ENCODE results near the gene RD3L.
A peak's percentile ranks its signal among the peaks of the same experiment; 100 is the strongest.
"Not testable (repeated sequence)": the region's sequence is repeated elsewhere in the genome, so short reads cannot be mapped to it uniquely, and the experiment has no call there.

Gene RD3L

DNA sequence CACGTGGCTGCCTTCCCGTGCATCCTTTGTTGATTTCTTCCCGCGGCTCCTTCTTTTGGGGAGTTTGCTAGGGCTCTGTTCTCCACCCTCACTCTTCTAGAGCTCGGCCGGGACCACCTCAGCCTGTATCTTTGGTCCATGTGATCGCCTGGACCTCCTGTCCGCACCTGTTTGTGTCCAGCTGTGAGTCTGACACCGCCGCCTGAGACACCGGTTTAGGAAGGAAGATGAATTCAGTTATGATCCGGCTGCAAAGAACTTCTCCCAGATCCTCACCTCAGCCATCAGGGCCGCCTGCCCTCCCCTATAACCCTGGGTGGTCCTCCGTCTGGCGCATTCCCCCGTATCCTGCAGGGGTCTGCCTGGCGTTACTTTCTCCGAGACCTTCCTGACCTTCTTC is 14.8 kb downstream of the RD3L start:
- no peak for DNase-seq

DNA sequence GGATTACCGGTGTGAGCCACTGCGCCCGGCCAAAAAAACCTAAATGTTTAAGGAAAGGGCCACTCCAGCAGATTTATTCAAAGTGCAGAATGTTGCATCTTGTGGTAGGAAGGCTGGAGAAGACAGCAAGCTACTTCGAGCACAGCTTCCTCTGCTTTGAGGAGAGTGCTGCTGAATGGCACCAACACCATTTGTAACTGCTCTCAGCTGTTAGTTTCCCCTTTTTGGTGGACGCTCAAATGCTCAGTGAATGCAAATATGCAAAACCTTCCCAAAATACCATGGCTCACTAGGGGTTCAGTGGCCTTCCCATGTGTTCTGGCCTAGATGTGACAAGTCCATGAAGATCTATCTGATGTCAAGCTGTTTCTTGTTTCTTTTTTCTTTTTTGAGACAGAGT is 17.0 kb downstream of the RD3L start:
- DNase-seq = no peak

DNA sequence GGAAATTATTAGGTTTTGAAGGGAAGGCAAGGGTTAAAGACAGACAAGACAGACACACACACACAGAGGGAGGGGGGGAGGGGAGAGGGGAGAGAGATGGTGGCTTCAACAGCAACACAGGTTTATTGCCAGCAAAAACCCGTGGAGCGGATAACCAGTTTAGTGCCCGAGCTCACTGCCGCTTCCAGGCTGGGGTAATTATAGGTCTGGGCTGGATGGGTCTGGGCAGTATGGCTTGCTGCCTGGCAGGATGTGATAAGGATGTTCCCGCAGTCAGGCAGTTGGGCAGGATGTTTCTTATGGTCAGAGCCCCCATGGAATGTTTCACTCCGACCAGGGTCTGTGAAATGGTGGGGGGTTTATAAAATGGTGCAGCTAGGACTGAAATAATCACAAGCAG is 18.5 kb downstream of the RD3L start:
- no peak for DNase-seq

DNA sequence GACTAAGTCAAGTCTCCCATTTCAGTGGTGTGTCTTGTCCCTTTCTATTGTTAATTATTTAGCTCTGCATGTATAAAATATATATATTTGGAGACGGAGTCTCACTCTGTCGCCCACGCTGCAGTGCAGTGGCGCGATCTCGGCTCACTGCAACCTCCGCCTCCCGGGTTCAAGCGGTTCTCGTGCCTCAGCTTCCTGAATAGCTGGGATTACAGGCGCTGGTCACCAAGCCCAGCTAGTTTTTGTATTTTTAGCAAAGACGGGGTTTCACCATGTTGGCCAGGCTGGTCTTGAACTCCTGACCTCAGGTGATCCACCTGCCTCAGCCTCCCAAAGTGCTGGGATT is 20.5 kb downstream of the RD3L start:
- not testable (repeated sequence) for DNase-seq

DNA sequence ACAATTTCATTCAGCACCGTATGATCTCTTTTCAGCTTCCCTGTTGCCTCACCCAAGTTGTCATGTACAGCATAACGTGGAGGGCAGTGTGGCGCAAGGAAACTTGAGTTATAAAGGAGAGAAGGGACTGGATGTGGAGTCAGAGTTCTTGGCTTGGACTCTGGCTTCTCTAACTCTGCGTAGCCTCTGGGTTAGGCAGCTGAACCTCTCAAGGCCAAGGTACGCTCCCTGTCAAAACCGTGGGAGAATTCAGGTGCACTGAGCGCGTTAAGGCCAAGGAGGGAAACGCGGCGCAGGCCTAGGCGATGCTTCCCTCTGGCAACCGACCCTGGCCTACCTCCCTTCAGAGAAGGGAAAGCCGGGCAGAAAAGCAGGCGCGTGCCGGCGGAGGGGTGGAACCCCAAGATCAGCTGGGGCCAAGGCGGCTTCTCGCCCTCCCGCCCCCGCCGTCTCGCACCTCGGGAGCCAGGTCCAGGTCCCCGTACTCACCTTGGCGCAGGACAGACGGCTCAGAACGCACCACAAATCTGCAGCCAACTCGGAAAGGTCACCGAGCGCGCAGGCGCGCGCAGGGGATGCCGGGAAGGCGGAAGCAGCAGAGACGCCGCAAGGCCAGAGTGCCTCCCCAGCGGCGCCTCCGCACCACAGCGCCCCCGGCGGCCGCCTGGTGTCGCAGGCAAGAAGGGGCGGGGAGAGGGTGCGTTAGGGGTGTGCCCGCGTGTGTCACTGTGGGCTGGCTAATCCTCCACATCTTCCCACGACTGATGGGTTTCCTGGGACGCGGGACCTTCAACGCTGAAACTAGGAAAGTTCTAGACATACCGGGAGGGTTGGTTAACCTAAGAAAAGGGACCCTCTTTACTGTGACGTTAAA is 21.1 kb downstream of the RD3L start:
- DNase-seq = peak; percentile 64

DNA sequence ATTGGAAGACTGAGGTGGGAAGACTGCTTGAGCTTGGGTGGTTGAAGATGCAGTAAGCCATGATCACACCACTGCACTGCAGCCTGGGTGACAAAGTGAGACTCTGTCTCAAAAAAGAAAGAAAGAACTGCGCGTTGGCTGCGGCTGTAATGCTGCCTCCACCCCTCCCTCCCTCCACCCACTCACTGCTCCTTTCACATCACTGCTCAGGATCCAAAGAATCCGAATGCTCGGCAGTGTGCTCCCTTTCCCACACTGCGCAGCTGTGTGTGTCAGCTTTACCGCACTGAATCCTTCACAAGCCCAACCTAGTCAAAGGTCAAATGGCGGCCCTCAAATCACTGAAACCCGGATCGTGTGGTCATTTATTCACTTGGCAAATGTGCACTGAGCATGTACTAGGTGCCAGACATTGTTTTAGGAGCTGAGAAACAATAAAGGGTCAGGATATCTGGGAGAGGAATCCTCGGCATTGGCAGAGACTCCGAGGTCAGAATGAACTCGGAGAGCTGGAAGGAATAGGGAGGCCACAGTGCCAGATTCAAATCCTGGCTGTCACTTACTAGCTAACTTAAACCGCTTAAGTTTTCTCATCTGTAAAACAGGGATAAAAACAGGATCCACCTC is 25.6 kb downstream of the RD3L start:
- no peak for DNase-seq

DNA sequence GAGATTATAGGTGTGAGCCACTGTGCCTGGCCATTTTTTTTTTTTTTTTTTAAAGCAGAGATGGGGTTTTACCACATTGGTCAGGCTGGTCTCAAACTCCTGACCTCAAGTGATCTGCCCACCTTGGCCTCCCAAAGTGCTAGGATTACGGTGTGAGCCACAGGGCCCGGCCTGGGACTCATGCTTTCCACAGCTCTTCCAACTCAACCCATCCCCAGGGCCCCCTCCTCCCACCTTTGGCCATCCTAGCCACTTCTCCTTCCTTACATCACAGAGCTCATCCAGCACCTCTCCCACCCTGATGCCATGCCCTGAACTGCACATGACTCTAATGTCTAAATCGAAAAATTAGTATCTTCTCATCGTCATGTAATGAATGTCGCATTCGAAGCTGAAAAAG is 26.7 kb downstream of the RD3L start:
- DNase-seq = no peak

DNA sequence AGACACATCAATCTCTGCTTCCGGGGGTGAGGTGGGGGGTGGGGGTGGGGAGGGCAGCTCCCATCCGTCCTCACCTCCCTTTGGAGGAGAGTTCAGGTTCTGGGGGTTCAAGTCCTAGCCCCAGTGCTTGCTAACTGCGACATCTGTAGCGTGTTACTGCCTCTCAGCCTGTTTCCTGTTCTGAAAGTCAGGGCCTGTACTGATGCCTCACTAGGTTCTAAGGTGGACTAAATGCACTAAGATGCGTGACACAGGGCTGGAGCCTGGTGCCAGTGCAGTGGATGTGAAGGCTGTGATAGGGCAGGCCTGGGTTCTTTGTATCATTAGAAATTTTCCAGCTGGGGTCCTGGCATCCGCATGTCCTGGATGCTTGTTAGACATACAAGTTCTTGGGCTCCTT is 31.3 kb downstream of the RD3L start:
- DNase-seq = no peak

DNA sequence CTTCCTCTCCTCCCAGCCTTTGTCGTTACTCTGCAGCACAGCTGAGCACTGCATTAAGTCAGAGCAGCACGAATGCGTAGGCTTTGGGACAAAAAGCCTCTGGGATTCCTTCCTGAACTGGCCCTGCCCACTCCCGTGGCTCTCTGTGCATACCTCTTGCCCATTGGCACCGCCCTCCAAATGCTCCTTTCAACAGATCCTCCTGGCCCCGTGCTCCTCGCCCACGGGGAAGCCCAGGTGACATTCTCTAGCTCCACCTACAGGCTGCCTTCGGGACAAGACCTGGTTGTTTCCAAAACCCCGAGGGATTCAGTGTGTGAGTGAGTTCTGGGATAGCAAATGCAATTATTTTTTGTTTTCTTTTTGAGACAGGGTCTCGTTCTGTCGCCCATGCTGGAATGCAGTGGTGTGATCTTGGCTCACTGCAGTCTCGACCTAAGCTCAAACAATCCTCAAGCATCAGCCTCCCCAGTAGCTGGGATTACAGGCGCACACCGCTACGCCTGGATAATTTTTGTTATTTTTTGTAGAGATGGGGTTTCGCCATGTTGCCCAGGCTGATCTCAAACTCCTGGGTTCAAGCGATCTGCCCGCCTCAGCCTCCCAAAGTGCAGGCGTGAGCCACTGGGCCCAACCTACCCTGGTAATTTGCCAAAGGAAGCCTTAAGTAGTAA is 31.9 kb downstream of the RD3L start:
- peak; percentile 77 for DNase-seq

DNA sequence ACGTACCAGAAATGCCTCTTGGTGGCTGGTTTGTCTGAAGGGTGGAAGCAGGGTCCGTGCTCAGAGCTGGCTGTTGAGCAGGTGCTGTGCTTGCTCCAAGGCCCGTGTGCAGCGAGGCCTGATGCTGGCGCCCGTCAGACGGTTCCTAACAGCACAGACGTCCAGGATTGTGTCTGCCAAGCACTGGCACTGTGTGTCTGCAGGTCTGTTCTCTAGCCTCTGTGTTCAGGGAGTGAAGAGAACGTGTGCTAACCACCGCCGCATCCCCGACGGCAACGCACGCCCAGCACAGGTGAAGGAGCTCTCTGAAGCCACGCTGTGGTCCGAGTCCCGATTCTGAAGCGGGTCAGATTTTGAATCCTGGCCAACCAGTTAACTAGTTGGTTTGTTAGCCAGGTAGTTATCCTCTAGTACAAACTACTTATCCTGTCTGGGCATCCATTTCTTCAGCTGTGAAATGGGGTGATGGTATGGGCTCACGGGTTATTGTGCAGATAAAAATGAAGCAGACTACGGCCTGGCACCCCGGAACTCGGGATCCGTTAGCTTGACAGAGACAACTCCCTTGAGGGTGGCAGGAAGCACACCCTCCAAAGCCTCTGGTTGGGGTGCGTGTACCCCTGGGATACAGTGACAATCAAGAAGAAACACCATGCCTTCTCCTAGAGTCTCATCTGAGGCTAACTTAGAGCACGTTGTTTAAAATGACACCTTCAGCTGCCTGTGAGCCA is 32.6 kb downstream of the RD3L start:
- DNase-seq = no peak

DNA sequence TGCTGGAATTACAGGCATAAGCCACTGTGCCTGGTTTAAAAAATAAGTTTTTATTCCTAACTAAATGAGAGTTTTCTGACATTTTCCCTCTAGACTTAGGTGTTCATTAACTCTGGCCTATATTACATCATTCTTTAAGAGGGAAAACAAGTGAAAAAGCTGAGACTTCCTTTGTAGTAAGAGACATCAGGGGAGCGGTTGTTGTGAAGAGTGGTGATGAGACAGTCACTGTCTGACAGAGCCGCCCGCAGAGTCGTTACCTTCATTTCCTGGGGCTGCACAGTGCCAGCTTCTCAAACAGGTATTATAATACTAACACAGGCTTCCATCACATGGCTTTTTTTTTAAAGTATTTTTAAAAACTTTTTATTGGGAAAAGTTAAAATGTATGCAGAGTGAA is 33.7 kb downstream of the RD3L start:
- DNase-seq = no peak

DNA sequence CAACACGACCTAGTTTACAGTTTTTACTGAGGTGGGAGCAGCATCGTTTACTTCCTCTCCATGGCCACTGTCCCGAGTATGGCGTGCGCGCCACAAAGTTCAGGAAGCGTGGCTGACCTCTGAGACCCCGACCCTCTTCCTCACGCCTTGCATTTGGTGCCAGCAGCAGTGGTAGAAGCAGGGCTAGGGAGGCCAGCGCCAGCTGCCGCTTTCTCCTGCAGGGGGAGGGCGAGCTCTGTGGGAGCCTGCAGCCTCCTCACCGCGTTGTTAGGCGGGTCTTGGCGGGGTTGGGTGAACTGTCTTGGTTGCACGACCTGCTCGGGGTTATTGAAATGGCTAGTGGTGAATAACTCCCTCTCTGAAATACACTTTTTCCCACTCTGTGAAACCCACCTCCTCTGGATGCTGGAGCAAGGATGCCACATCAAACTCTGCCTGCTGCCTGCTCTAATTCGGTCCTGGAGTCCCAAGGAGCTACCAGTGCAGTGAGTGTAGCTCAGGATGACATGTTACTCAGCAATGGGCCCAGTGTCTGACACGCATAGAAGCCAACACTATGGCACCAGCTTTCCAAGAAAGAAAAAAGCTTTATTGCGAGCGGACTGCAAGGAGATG is 36.4 kb downstream of the RD3L start:
- no peak for DNase-seq

DNA sequence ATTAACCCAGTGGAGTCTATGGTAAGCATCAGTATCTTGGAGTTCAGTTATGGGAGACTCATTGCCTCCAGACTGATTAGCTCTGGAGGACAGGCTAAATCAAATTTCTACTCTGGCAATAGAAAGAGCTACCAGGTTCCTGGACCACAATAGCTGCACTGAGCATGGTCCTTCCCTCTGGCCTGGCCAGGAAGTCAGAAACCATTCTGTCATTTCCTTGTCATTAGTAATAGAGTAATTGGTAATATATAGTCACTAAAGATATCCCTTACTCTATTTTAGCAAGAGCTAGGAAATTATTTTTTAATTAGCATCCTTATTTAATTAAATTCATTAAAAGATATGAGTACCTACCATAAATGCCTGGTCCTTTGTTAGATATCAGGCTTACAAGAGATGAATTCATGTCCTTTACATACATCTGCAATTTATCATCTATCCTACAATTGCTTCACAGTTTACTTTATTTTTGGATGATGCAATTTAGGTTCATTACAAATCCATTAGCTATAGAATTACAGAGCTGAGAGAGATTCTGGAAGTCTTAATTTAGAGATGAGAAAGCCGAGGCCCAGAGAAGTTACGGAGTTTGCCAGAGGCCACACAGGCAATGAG is 37.7 kb downstream of the RD3L start:
- DNase-seq = no peak

DNA sequence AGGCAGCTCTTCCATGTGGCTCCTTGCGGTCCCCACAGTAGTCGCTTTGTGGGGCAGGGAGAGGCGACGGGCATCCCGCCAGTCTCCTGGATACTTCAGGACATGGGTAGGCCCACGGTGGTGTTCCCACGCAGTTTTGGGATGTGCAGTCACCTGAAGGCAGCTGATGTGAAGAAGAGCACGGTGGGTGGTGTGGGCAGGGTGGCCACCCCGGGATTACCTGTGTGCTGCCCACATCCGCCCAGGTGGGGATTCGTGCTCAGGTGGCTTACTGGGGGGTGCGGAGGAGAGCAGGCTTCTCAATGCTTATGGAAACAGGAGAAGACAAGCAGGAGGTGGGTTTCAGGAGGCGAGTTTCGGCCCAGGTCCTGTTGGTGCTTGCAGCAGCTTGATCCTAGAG is 42.5 kb downstream of the RD3L start:
- DNase-seq = no peak

DNA sequence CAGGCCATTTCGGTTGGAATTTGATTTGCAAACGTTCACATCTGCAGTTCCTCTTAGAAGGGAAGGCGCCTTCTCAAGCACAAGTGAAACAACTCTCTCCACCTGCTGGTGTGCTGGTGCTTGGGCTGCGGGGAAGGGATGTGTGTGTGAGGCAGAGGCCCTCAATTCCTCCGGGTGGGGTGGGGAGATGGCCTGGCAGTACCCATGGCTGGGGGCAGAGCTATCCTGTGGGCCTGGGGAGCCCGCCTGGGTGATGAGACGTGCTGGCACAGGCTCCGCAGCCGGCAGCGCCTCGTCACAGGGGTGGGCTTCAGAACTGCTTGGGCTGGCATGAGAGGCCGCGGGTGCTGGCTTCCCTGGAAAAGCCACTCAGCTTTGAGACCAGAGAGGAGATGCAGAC is 43.0 kb downstream of the RD3L start:
- DNase-seq = no peak

DNA sequence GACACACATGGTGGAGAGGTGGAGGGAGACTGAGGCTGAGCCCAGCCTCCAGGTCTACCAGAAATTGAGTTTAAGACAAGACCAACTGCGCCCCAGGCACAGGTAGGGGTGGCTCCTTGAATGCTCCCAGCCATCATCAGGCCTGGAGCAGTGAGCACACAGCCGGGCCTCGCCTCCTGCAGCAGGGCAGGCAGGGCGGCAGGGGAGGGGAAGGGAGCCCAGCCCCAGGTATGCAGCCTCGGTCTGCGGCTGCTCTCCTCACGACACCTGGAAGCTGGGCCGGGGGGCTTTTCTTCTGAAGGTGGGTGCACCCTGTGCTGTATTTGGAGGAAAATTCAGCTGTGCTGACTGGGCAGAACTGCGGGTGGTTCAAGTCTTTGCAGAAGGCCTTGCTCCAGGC is 43.6 kb downstream of the RD3L start:
- no peak for DNase-seq

DNA sequence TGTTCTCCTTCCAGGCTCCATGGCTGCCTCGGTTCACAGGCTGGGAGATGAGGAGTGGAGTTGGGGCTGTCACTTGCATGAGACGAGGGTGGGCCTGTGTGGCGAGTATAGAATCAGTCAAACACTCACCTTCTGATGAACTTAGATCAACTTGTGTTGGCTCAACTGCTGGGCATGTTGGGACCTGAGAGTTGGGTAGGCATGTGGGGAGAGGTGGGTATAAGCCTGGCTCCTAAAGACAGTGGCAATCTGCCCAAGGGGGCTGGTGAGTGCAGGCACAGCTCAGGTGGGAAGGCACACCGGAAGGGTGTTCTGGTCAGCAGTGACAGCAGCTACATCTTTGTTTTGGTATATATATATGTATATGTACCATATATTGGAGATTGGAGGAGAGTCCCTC is 44.1 kb downstream of the RD3L start:
- no peak for DNase-seq

DNA sequence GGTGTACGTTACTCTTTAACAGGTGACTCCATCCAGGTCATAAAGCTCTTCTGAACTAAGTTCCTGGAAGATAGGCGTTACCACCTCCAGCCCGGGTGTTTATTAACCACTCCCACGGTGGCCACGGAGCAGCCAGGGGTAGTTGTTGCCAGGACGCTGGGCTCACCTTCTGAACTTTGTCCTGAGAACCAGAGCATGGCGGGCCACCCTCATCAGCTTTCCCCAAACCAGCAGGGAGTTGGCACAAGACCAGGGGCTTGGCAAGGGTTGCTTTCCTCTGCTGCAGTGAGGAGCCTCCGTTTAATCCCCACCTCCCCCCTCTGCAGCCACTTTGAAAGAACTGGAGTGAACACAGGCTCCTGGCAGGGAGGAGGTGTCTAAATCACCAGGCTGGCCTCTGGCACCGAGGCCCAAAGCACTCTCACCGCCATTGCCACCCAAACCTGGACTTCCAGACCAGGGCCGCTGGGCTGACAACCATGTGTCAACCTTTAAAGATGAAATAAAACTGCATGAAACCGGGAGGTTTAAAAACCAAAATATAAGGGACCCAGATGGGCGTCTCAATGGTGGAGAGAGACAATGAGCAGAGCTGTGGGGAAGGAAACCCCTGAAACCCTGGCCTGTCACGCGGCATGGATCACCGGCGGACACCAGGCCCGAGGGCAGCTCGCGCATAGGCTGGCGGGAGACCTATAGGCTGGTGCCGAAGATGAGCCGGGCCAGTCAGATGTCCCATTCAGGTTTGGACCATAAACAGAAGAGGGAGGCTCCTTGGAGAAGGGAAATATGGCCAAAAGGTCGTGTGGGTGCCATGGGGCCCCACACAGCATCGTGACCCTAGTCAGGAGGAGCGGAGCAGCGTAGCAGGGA is 45.0 kb downstream of the RD3L start:
- no peak for DNase-seq

DNA sequence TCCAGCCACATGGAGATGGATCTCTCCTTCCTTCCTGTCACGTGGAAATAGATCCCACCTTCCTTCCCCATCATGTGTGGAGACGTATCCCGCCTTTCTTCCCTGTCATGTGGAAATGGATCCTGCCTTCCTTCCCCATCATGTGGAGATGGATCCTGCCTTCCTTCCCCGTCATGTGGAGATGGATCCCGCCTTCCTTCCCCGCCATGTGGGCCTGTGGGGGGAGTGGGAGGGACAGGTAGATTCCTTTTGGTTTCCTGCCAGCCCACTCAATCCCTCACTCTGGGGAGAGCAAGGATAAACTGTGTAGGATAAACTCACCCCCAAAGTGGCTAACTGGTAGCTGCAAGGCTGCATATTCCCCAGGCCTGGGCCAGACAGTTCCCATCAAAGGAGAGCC is 45.8 kb downstream of the RD3L start:
- no peak for DNase-seq

DNA sequence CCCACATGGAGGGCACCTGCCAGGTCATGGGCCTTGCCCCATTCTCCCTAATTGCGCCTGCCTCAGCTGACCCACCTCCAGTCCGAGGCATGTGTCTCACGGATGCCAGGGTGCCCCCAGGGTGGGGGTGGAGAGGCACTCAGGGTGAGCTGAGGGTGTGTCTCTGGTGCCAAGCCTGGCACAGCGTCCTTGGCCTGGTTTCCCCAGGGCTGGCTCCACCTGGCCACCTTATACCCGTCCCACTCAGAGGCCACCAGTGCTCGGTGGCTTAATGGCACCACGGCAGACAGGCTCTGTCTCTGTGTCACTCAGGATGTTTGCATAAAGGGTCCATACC is 47.6 kb downstream of the RD3L start:
- DNase-seq = no peak

DNA sequence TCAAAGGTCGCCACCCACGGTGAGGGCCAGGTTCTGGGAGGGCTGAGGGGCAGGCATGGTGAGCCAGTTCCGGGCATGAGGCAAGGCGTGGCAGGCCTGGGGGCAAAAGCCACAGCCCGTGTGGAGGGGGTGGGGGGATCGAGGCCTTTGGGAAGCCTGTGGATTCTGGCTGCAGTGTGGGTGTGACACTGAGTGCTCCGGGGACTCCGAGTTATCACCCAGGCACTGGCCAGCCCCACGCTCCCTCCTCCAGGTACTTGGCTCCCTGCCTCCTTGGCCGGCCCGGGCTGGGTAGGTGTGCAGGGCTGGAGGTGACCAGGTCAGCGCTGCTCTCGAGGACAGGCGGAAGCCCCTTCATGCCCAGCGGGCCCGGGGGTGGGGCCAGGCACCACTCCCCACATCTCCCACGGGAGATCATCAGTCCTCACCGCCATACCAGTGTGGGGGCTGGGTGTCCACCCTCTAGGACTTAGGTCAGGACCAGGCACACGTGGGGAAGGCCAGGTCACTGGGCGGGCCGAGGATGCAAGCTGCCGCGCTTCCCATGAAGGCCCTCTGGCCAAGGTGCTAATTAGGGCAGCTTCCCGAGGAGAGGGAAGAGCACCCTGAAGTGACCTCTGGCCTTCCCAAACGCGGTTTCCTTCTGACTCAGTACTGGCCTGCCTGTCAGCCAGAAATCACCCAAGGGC is 48.2 kb downstream of the RD3L start:
- DNase-seq = no peak
